ENCODE measurements around the gene PDZK1IP1. TPM values are rescaled to one million over a fixed set of nuclear protein-coding genes. Genes with fewer than 3 reads are reported as not detected.

Gene PDZK1IP1
- total and polyA plus RNA-seq, 11 donors, result 0.56 to 7.1 TPM; not detected in 9

- TF ChIP-seq, protein P1, sequence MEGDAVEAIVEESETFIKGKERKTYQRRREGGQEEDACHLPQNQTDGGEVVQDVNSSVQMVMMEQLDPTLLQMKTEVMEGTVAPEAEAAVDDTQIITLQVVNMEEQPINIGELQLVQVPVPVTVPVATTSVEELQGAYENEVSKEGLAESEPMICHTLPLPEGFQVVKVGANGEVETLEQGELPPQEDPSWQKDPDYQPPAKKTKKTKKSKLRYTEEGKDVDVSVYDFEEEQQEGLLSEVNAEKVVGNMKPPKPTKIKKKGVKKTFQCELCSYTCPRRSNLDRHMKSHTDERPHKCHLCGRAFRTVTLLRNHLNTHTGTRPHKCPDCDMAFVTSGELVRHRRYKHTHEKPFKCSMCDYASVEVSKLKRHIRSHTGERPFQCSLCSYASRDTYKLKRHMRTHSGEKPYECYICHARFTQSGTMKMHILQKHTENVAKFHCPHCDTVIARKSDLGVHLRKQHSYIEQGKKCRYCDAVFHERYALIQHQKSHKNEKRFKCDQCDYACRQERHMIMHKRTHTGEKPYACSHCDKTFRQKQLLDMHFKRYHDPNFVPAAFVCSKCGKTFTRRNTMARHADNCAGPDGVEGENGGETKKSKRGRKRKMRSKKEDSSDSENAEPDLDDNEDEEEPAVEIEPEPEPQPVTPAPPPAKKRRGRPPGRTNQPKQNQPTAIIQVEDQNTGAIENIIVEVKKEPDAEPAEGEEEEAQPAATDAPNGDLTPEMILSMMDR (IDR thresholded peaks at IDR 0.05), result no peak
- TF ChIP-seq POLR2A (IDR thresholded peaks at IDR 0.05), result no peak
- Histone ChIP-seq H3K4me1 (peaks cover 0 to 19% (median 11%) of the 10 kb centered on the region in 12 donors), H3K36me3 (no peaks in the 10 kb centered on the region), H3K27me3 (peaks cover 0 to 11% (median 0%) of the 10 kb centered on the region in 9 donors), H3K9me3 (no peaks in the 10 kb centered on the region), H3K4me3 (no peak overlapping the region), H3K27ac (no peak overlapping the region)
- intact Hi-C loops (cut with DNase I), result loop anchor here in 5 of 10 donors (5.0 to 10.0 kb wide), 5 partner anchors 137 to 537 kb away; no protein-coding TSS in a partner anchor
- DNase-seq (no peak), ATAC-seq (no peak)
- 83 to 90% (median 87%) methylated on average over 10 to 12 of the region's 12 CpGs for WGBS, 4 donors
Measured at GRCh38 chr1:47187231-47187925, 2.5 kb downstream of the PDZK1IP1 start.

GRCh38 chr1:47186267-47187185, 3.3 kb downstream of the PDZK1IP1 start:
- TF ChIP-seq POLR2A (IDR thresholded peaks at IDR 0.05), result no peak
- TF ChIP-seq, protein P1 (IDR thresholded peaks at IDR 0.05), result no peak
- intact Hi-C loops (cut with DNase I), result loop anchor here in 5 of 10 donors (5.0 to 10.0 kb wide), 5 partner anchors 138 to 538 kb away; no protein-coding TSS in a partner anchor
- Histone ChIP-seq H3K9me3 (no peaks in the 10 kb centered on the region), H3K4me3 (no peak overlapping the region), H3K36me3 (no peaks in the 10 kb centered on the region), H3K27ac (no peak overlapping the region), H3K27me3 (peaks cover 0 to 13% (median 0%) of the 10 kb centered on the region in 9 donors), H3K4me1 (peaks cover 0 to 15% (median 10%) of the 10 kb centered on the region in 12 donors)
- no peak for ATAC-seq
- DNase-seq, result no peak
- 93 to 97% (median 96%) methylated on average over 7 to 13 of the region's 13 CpGs for WGBS, 4 donors

GRCh38 chr1:47184822-47185677, 4.8 kb downstream of the PDZK1IP1 start:
- intact Hi-C loops (cut with DNase I), result loop anchor here in 6 of 10 donors (5.0 to 10.0 kb wide), 6 partner anchors 140 to 542 kb away; no protein-coding TSS in a partner anchor
- 82 to 85% (median 85%) methylated on average over 14 of the region's 14 CpGs for WGBS, 4 donors
- no peak for TF ChIP-seq POLR2A (IDR thresholded peaks at IDR 0.05)
- TF ChIP-seq, protein P1 (IDR thresholded peaks at IDR 0.05), result no peak

More at GRCh38 chr1:47184822-47185677, 4.8 kb downstream of the PDZK1IP1 start:
- Histone ChIP-seq H3K4me3 (no peak overlapping the region), H3K4me1 (peaks cover 0 to 11% (median 6%) of the 10 kb centered on the region in 12 donors), H3K27ac (no peak overlapping the region), H3K27me3 (peaks cover 0 to 22% (median 5%) of the 10 kb centered on the region in 9 donors), H3K36me3 (no peaks in the 10 kb centered on the region), H3K9me3 (no peaks in the 10 kb centered on the region)
- DNase-seq (no peak), ATAC-seq (no peak)

Data from heart left ventricle (tissue), 16 donors.